A549 (cell line): ENCODE measurements around the gene CIPC. TPM values are rescaled to one million over a fixed set of nuclear protein-coding genes. Genes with fewer than 3 reads are reported as not detected.

ENCODE experiments used
- ATAC-seq, 2 experiments: fragments of 200-7000 bp in 1 of 2; fragments of >200 bp in 1 of 2; cut with Nextera tagmentation in 1 of 2; cut with Tn5 transposase in 1 of 2; 3 replicates each; pipeline versions ENCODE4 v1.8.0 to v1.9.1; 2018 to 2020; ENCODE audit warnings: mild to moderate bottlenecking in 1 of 2, moderate library complexity in 1 of 2
- CTCF ChIA-PET: fragments of 300-600 bp; sonication (Branson Sonifier 250); formaldehyde crosslinking; extraction: SDS; loops from one replicate; lab custom pipeline; 2021; ENCODE audit warnings: antibody characterized with exemption, inconsistent platforms; lab: Yijun Ruan, JAX
- POLR2A ChIA-PET: fragments of 350-600 bp; formaldehyde crosslinking; extraction: SDS; loops from one replicate; lab custom pipeline; 2021; ENCODE audit warnings: antibody characterized with exemption, inconsistent platforms; lab: Yijun Ruan, JAX
- DNase-seq, 2 experiments: peaks; one replicate each; pipeline versions ENCODE4 v3.0.0 to v3.0.0-alpha.2; 2011 to 2016; ENCODE audit warnings: low read depth in 1 of 2, low spot score in 1 of 2
- FAIRE-seq: peaks from 2 replicates; lab custom pipeline; 2011; peaks lifted over from hg19 to GRCh38; lab: Jason Lieb, UNC
- H3K27ac ChIP-seq, 2 experiments: fragments of >200 bp; sonication (Bioruptor Twin); formaldehyde crosslinking; 3 replicates each; pipeline ENCODE4 v1.5.1; 2016 to 2017
- H3K4me1 ChIP-seq: fragments of >200 bp; sonication (Bioruptor Twin); formaldehyde crosslinking; 3 replicates; pipeline ENCODE4 v1.6.1; 2016
- H3K4me2 ChIP-seq: fragments of >200 bp; sonication (Bioruptor Twin); formaldehyde crosslinking; 3 replicates; pipeline ENCODE4 v1.6.1; 2016
- H3K4me3 ChIP-seq: fragments of >200 bp; sonication (Bioruptor Twin); formaldehyde crosslinking; 3 replicates; pipeline ENCODE4 v1.5.1; 2016
- H3K9me3 ChIP-seq: fragments of >200 bp; sonication (Bioruptor Twin); formaldehyde crosslinking; 3 replicates; pipeline ENCODE4 v1.6.1; 2016
- ATOH8 ChIP-seq: fragments of 250-450 bp; sonication (Bioruptor Pico); IDR thresholded peaks from 2 replicates; pipeline ENCODE4 v1.5.0; 2020; ENCODE audit warnings: low read depth, mild to moderate bottlenecking, moderate library complexity
- CBX2 ChIP-seq: fragments of 200-600 bp; sonication (generic); IDR thresholded peaks from 2 replicates; pipeline ENCODE4 v1.6.1; 2016; ENCODE audit warnings: low read depth, mild to moderate bottlenecking, borderline replicate concordance
- CBX8 ChIP-seq: fragments of 200-600 bp; sonication (generic); IDR thresholded peaks from 2 replicates; pipeline ENCODE4 v1.6.1; 2016
- E2F6 ChIP-seq: IDR thresholded peaks from 2 replicates; pipeline ENCODE4 v1.6.1; 2012; ENCODE audit warnings: low read depth, borderline replicate concordance
- FOSB ChIP-seq: fragments of 250-450 bp; sonication (Bioruptor Pico); IDR thresholded peaks from 2 replicates; pipeline ENCODE4 v1.5.0; 2020; ENCODE audit warnings: mild to moderate bottlenecking, moderate library complexity
- FOSL2 ChIP-seq, 2 experiments: fragments of 450-650 bp in 1 of 2; fragments of >200 bp in 1 of 2; sonication (Bioruptor Twin) in 1 of 2; formaldehyde crosslinking; IDR thresholded peaks; 2 replicates each; pipeline versions ENCODE4 v1.5.0 to v1.6.1; 2016 to 2020; ENCODE audit warnings: mild to moderate bottlenecking in 1 of 2, moderate library complexity in 1 of 2
- FOXS1 ChIP-seq: fragments of 250-450 bp; sonication (Bioruptor Pico); IDR thresholded peaks from 2 replicates; pipeline ENCODE4 v1.5.0; 2020; ENCODE audit warnings: mild to moderate bottlenecking, moderate library complexity
- HOXA7 ChIP-seq: fragments of 250-450 bp; sonication (Bioruptor Pico); IDR thresholded peaks from 2 replicates; pipeline ENCODE4 v1.5.0; 2020; ENCODE audit warnings: mild to moderate bottlenecking, moderate library complexity
- JUNB ChIP-seq: fragments of >200 bp; sonication (Bioruptor Twin); formaldehyde crosslinking; IDR thresholded peaks from 2 replicates; pipeline ENCODE4 v1.6.1; 2016
- MAFK ChIP-seq: fragments of 450-650 bp; IDR thresholded peaks from 2 replicates; pipeline ENCODE4 v1.6.1; 2014; ENCODE audit not compliant: partially characterized antibody
- NPAS2 ChIP-seq: fragments of 250-450 bp; sonication (Bioruptor Pico); IDR thresholded peaks from 2 replicates; pipeline ENCODE4 v1.8.0; 2022; ENCODE audit warnings: mild to moderate bottlenecking, moderate library complexity, borderline replicate concordance
- NR3C1 ChIP-seq: fragments of >200 bp; sonication (Bioruptor Twin); formaldehyde crosslinking; IDR thresholded peaks from 3 replicates; pipeline ENCODE4 v1.6.1; 2017
- POLR2A ChIP-seq: IDR thresholded peaks from 2 replicates; pipeline ENCODE4 v1.6.1; 2012; ENCODE audit warnings: mild to moderate bottlenecking, low read length
- POLR2AphosphoS2 ChIP-seq: conservative IDR thresholded peaks from 2 replicates; pipeline ENCODE4 v1.6.1; 2012; ENCODE audit warnings: low read length, improper control_type of control experiment, inconsistent platforms
- RFX5 ChIP-seq: fragments of 450-650 bp; IDR thresholded peaks from 2 replicates; pipeline ENCODE4 v1.7.1; 2014; ENCODE audit warnings: antibody characterized with exemption, mild to moderate bottlenecking, moderate library complexity
- USF2 ChIP-seq: fragments of 450-650 bp; IDR thresholded peaks from 2 replicates; pipeline ENCODE4 v1.6.1; 2014; ENCODE audit warnings: antibody characterized with exemption
- ZNF302 ChIP-seq: fragments of 250-450 bp; sonication (Bioruptor Pico); IDR thresholded peaks from 2 replicates; pipeline ENCODE4 v1.9.0; 2021; ENCODE audit warnings: inconsistent platforms, mild to moderate bottlenecking, moderate library complexity
- whole genome bisulfite sequencing: methylation state at CpG from one replicate; pipeline ENCODE4 v1.1.6; 2017; ENCODE audit errors: missing lambda C conversion rate; 5-methylcytosine and 5-hydroxymethylcytosine counted together
- polyA plus RNA-seq, 4 experiments: library from polyadenylated mRNA; depleted of rRNA in 3 of 4; stranded (reverse); fragments of >200 nt; fragmentation: RNase III in 1 of 4; extraction: RNeasy Plus Mini Kit Qiagen cat#74134 plus additional on column Dnase treatment in 1 of 4; gene quantifications; 2 replicates in 3 of 4; 3 replicates in 1 of 4; pipeline ENCODE4 v1.2.3, GENCODE V29; 2011 to 2017
- TF ChIP-seq, protein P1 (sequence below): fragments of >200 bp; sonication (Bioruptor Twin); formaldehyde crosslinking; IDR thresholded peaks from 3 replicates; pipeline ENCODE4 v1.5.1; 2016
- TF ChIP-seq, protein P2 (sequence below): IDR thresholded peaks from 2 replicates; pipeline ENCODE4 v1.6.1; 2012

The CIPC gene
- polyA plus RNA-seq, 2 of the 4 experiments (the other 2 are of a cell fraction), result 8.9 to 13.9 TPM

GRCh38 chr14:77157740-77158139 is 59.7 kb downstream of the CIPC start:
- Histone ChIP-seq H3K9me3 (no peaks in the 10 kb centered on the region), H3K27ac (peak overlapping the region; percentile 73 to 90), H3K4me1 (peaks cover 12% of the 10 kb centered on the region), H3K4me2 (peak overlapping the region; percentile 41), H3K4me3 (no peak overlapping the region)
- ATAC-seq (no peak), DNase-seq (no peak), FAIRE-seq (no peak)
- ChIA-PET POLR2A (no interaction called here), CTCF (interaction anchor here (0.7 to 7.6 kb wide), 4 partner anchors 31 to 158 kb away, joined by 3 to 116 read pairs (median 4); no protein-coding TSS in a partner anchor)
- TF ChIP-seq POLR2AphosphoS2 (no peak), FOSB (no peak), ATOH8 (CRISPR knock-in tag) (no peak), FOXS1 (no peak), NR3C1 (no peak), E2F6 (no peak)
- WGBS, result 86% methylated on average over 11 of the region's 11 CpGs

DNA sequence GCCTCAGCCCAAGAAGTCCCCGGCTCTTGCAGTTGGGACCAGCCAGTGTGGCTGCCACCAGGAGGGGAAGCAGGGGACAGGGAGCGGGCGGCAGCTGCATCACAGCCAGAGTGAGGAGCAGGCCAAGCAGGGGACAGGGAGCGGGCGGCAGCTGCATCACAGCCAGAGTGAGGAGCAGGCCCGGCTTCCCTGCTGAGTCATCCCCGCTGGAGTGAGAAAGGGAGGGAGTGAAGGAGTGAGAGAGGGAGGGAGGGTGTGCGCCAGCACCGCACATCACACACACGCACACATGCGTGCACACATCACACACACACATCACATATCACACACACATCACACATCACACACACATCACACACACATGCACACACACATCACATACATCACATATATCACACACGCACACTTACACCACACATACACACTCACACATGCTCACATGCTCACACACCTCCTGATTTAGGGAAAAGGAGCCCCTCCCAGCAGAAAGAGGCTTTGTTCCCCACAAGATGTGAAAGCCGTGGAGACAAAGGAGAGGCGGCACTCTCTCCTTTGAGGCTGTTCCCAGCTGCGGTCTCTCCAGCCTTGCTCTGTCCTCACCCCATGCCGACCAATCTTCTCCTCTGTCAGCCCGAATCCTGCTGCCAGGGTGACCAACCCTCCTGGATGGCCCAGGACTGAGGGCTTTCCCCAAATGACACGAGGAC is 60.3 kb downstream of the CIPC start:
- Histone ChIP-seq H3K4me2 (peak overlapping the region; percentile 41), H3K9me3 (no peaks in the 10 kb centered on the region), H3K4me1 (peaks cover 12% of the 10 kb centered on the region), H3K4me3 (no peak overlapping the region), H3K27ac (peak overlapping the region; percentile 73 to 90)
- ATAC-seq, result peak; percentile 89 to 93
- POLR2A ChIA-PET, result no interaction called here
- peak; percentile 67 for FAIRE-seq
- DNase-seq, result peak in 1 of 2 experiments; percentile 52
- CTCF ChIA-PET, result interaction anchor here (0.7 to 1.1 kb wide), 2 partner anchors 30 to 158 kb away, joined by 3 to 4 read pairs; no protein-coding TSS in a partner anchor
- TF ChIP-seq MAFK, result peak; percentile 79
- no peak for TF ChIP-seq FOSL2 (IDR thresholded peaks at IDR 0.05)
- peak; percentile 67 for TF ChIP-seq FOSL2 (CRISPR knock-in tag; IDR thresholded peaks at IDR 0.05)
- TF ChIP-seq USF2, result no peak
- TF ChIP-seq ATOH8 (CRISPR knock-in tag), result no peak
- no peak for TF ChIP-seq RFX5
- no peak for TF ChIP-seq JUNB
- TF ChIP-seq HOXA7 (CRISPR knock-in tag), result no peak
- WGBS, result 65% methylated on average over 17 of the region's 18 CpGs

- no peak overlapping the region for H3K4me3 ChIP-seq
- no peak for TF ChIP-seq ZNF302 (CRISPR knock-in tag)
- TF ChIP-seq, protein P1, sequence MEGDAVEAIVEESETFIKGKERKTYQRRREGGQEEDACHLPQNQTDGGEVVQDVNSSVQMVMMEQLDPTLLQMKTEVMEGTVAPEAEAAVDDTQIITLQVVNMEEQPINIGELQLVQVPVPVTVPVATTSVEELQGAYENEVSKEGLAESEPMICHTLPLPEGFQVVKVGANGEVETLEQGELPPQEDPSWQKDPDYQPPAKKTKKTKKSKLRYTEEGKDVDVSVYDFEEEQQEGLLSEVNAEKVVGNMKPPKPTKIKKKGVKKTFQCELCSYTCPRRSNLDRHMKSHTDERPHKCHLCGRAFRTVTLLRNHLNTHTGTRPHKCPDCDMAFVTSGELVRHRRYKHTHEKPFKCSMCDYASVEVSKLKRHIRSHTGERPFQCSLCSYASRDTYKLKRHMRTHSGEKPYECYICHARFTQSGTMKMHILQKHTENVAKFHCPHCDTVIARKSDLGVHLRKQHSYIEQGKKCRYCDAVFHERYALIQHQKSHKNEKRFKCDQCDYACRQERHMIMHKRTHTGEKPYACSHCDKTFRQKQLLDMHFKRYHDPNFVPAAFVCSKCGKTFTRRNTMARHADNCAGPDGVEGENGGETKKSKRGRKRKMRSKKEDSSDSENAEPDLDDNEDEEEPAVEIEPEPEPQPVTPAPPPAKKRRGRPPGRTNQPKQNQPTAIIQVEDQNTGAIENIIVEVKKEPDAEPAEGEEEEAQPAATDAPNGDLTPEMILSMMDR, result no peak
- TF ChIP-seq, protein P2, sequence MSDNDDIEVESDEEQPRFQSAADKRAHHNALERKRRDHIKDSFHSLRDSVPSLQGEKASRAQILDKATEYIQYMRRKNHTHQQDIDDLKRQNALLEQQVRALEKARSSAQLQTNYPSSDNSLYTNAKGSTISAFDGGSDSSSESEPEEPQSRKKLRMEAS, result no peak
- TF ChIP-seq NPAS2 (CRISPR knock-in tag), result no peak
- TF ChIP-seq CBX8, result no peak
- no peak for TF ChIP-seq POLR2A
- TF ChIP-seq FOSB, result no peak
- TF ChIP-seq CBX2, result no peak
- 96% methylated on average over 2 of the region's 2 CpGs for WGBS
- H3K27ac ChIP-seq, result peak overlapping the region; percentile 73 to 90
- H3K9me3 ChIP-seq, result no peaks in the 10 kb centered on the region
- ATAC-seq (peak; percentile 14 to 23; a peak in 3 of 6 replicates), FAIRE-seq (no peak), DNase-seq (no peak)
- ChIA-PET POLR2A (no interaction called here), CTCF (no interaction called here)
- H3K4me1 ChIP-seq, result peaks cover 12% of the 10 kb centered on the region
- H3K4me2 ChIP-seq, result no peak overlapping the region; the same call in 2 of the 3 replicates
These were observed 60.8 kb downstream of the CIPC start for GRCh38 chr14:77158882-77159255.
